CD4-positive, alpha-beta T cell (primary cell): Measurements from ENCODE around the gene TMEM217. TPM values are rescaled to one million over a fixed set of nuclear protein-coding genes. Genes with fewer than 3 reads are reported as not detected.

ENCODE experiments used
- ATAC-seq: fragments of 200-7000 bp; cut with Tn5 transposase; one replicate; pipeline ENCODE4 v1.10.0; 2022; ENCODE audit warnings: mild to moderate bottlenecking; ENCODE audit not compliant: poor library complexity
- CTCF ChIA-PET: fragments of 350-600 bp; sonication (Branson Sonifier 250); formaldehyde crosslinking; loops from one replicate; lab custom pipeline; 2021; ENCODE audit warnings: antibody characterized with exemption, inconsistent platforms; lab: Charles Lee
- POLR2A ChIA-PET: fragments of 350-600 bp; sonication (Branson Sonifier 250); formaldehyde crosslinking; loops from one replicate; lab custom pipeline; 2021; ENCODE audit warnings: antibody characterized with exemption, inconsistent platforms; lab: Charles Lee
- DNase-seq, 14 experiments: peaks; one replicate each; pipeline ENCODE4 v3.0.0-alpha.2; 2013 to 2020; ENCODE audit warnings: mixed read lengths in 2 of 14
- H3K27ac ChIP-seq, 2 donors: one replicate each; pipeline versions ENCODE4 v1.5.1 to v1.7.0; 2013; ENCODE audit warnings: low read length in 2 of 2, low read depth in 1 of 2, mild to moderate bottlenecking in 1 of 2
- H3K27me3 ChIP-seq, 2 experiments: 1 replicate in 1 of 2; 2 replicates in 1 of 2; pipeline versions ENCODE4 v1.6.1 to v1.7.0; 2013; ENCODE audit warnings: low read length in 2 of 2, control low read depth in 1 of 2, mild to moderate bottlenecking in 1 of 2, moderate library complexity in 1 of 2; ENCODE audit not compliant: insufficient read depth in 2 of 2, control insufficient read depth in 1 of 2
- H3K36me3 ChIP-seq: one replicate; pipeline ENCODE4 v1.6.1; 2013; ENCODE audit warnings: low read length, control low read depth; ENCODE audit not compliant: insufficient read depth
- H3K4me1 ChIP-seq: one replicate; pipeline ENCODE4 v1.6.1; 2013; ENCODE audit warnings: low read length, control low read depth; ENCODE audit not compliant: insufficient read depth
- H3K4me3 ChIP-seq: one replicate; pipeline ENCODE4 v1.5.1; 2013; ENCODE audit warnings: mild to moderate bottlenecking, low read length, moderate library complexity
- H3K9me3 ChIP-seq, 2 experiments: 1 replicate in 1 of 2; 2 replicates in 1 of 2; pipeline versions ENCODE4 v1.6.1 to v1.7.0; 2013; ENCODE audit warnings: low read length in 2 of 2, mild to moderate bottlenecking in 2 of 2, control low read depth in 1 of 2, moderate library complexity in 1 of 2; ENCODE audit not compliant: control insufficient read depth in 1 of 2, insufficient read depth in 1 of 2
- H3K27ac Mint-ChIP-seq: one replicate; pipeline ENCODE4 v1.8.0; 2020; ENCODE audit warnings: mixed read lengths
- H3K27me3 Mint-ChIP-seq: one replicate; pipeline ENCODE4 v1.8.0; 2021; ENCODE audit warnings: mixed read lengths
- H3K36me3 Mint-ChIP-seq: one replicate; pipeline ENCODE4 v1.8.0; 2021; ENCODE audit warnings: low read depth, mixed read lengths
- H3K4me1 Mint-ChIP-seq: one replicate; pipeline ENCODE4 v1.8.0; 2021; ENCODE audit warnings: low read depth, mixed read lengths
- H3K4me3 Mint-ChIP-seq: one replicate; pipeline ENCODE4 v1.8.0; 2020; ENCODE audit warnings: mild to moderate bottlenecking, mixed read lengths
- H3K9me3 Mint-ChIP-seq: one replicate; pipeline ENCODE4 v1.8.0; 2020; ENCODE audit warnings: mixed read lengths
- CTCF ChIP-seq: fragments of 200-600 bp; IDR thresholded peaks from one replicate; pipeline ENCODE4 v1.8.0; 2022; ENCODE audit warnings: antibody characterized with exemption, mild to moderate bottlenecking
- intact Hi-C, 2 experiments: fragments of 100-400 bp; cut with DNase I in 1 of 2; cut with micrococcal nuclease in 1 of 2; formaldehyde crosslinking; loops; one replicate each; pipeline versions ENCODE4 v1.15.1 to v1.9.0; 2023 to 2025; cut with DNase I, micrococcal nuclease
- total RNA-seq, 174 experiments: library from RNA in 2 of 174; stranded (reverse) in 2 of 174; gene quantifications; one replicate each; pipeline ENCODE4 v1.2.3 and lab custom pipeline; 2021 to 2026

The TMEM217 gene
- total RNA-seq, 2 experiments from 2014 or later, result 0.41 to 0.47 TPM

GRCh38 chr6:37218511-37218910 is 39.4 kb downstream of the TMEM217 start:
- Mint-ChIP-seq H3K27ac (no peak overlapping the region), H3K4me3 (no peak overlapping the region), H3K9me3 (no peaks in the 10 kb centered on the region), H3K27me3 (no peaks in the 10 kb centered on the region), H3K36me3 (no peaks in the 10 kb centered on the region), H3K4me1 (peaks cover 14% of the 10 kb centered on the region)
- no peak overlapping the region for H3K4me3 ChIP-seq
- intact Hi-C loops, result no loop called here
- H3K27me3 ChIP-seq, result no peaks in the 10 kb centered on the region
- no peak overlapping the region for H3K27ac ChIP-seq
- no peaks in the 10 kb centered on the region for H3K36me3 ChIP-seq
- H3K4me1 ChIP-seq, result peaks cover 13% of the 10 kb centered on the region
- no peak for DNase-seq
- POLR2A ChIA-PET, result no interaction called here
- TF ChIP-seq CTCF, result no peak
- CTCF ChIA-PET, result no interaction called here
- no peaks in the 10 kb centered on the region for H3K9me3 ChIP-seq
- no peak for ATAC-seq

GRCh38 chr6:37218061-37218460 is 39.9 kb downstream of the TMEM217 start:
- H3K9me3 Mint-ChIP-seq, result no peaks in the 10 kb centered on the region

GRCh38 chr6:37212268-37212667 is 45.7 kb downstream of the TMEM217 start:
- no peaks in the 10 kb centered on the region for H3K36me3 ChIP-seq
- H3K4me3 ChIP-seq, result no peak overlapping the region
- H3K27ac ChIP-seq, result no peak overlapping the region
- H3K9me3 Mint-ChIP-seq, result no peaks in the 10 kb centered on the region
- peaks cover 31% of the 10 kb centered on the region for H3K4me1 Mint-ChIP-seq
- intact Hi-C loops, result no loop called here
- H3K27me3 ChIP-seq, result no peaks in the 10 kb centered on the region
- no peaks in the 10 kb centered on the region for H3K36me3 Mint-ChIP-seq
- H3K4me1 ChIP-seq, result peaks cover 36% of the 10 kb centered on the region
- H3K27me3 Mint-ChIP-seq, result no peaks in the 10 kb centered on the region
- H3K27ac Mint-ChIP-seq, result no peak overlapping the region
- no peak overlapping the region for H3K4me3 Mint-ChIP-seq
- DNase-seq (no peak), ATAC-seq (no peak)
- ChIA-PET POLR2A (no interaction called here), CTCF (interaction anchor here (2.2 to 8.7 kb wide), 2 partner anchors 39 to 192 kb away, joined by 6 to 205 read pairs; no protein-coding TSS in a partner anchor)
- no peaks in the 10 kb centered on the region for H3K9me3 ChIP-seq
- TF ChIP-seq CTCF, result no peak

More at GRCh38 chr6:37218061-37218460, 39.9 kb downstream of the TMEM217 start:
- Histone ChIP-seq H3K4me3 (no peak overlapping the region), H3K27me3 (no peaks in the 10 kb centered on the region), H3K9me3 (no peaks in the 10 kb centered on the region), H3K4me1 (peaks cover 13% of the 10 kb centered on the region), H3K27ac (no peak overlapping the region), H3K36me3 (no peaks in the 10 kb centered on the region)
- no peak for DNase-seq
- no peak for TF ChIP-seq CTCF
- intact Hi-C loops, result no loop called here
- Mint-ChIP-seq H3K27me3 (no peaks in the 10 kb centered on the region), H3K36me3 (no peaks in the 10 kb centered on the region), H3K4me3 (no peak overlapping the region), H3K4me1 (peaks cover 12% of the 10 kb centered on the region), H3K27ac (no peak overlapping the region)
- POLR2A ChIA-PET, result no interaction called here
- CTCF ChIA-PET, result no interaction called here
- no peak for ATAC-seq
